ENCODE data around the gene APP.

APP gene

DNA sequence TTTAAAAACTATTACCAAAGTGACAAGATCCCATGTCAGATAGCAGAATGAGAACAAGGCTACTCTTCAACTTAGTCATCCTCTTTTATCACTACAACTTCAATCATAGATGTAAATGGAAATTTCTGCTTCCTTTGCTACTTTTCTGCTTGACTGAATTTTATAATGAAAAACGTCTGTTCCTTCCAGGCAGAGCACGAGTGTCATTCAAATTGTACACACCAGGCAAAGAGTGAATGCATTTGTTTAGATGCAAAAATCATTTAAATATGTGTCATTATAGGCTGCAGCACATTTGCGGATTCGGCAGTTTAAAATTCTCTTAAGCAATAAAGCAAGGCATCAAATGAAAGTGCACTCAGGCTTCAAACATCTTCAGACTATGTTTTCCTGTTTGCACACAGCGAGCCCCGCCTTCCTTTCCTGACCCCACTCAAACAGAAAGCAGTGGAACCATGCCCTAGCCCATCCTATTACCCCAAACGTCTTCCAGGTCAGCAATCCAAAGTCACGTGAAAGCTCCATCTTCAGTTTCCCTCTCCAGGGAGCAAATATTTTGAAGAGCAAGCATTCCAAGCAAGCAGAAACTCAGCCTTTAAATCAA lies 99.6 kb downstream of the APP start (continued):
- TF ChIP-seq PRDM6 (tag by site-specific recombination; IDR thresholded peaks at IDR 0.05) (peak; percentile 61), OSR2 (tag by site-specific recombination; IDR thresholded peaks at IDR 0.05) (peak; percentile 72), ZBTB44 (tag by site-specific recombination; IDR thresholded peaks at IDR 0.05) (peak; percentile 91), KLF8 (tag by site-specific recombination; IDR thresholded peaks at IDR 0.05) (0 out of 2 replicates have a peak, but pooled peaks have one; percentile 36), PRDM1 (tag by site-specific recombination; IDR thresholded peaks at IDR 0.05) (peak; percentile 84), ZSCAN16 (tag by site-specific recombination; IDR thresholded peaks at IDR 0.05) (no peak), SP3 (tag by site-specific recombination; IDR thresholded peaks at IDR 0.05) (0 out of 2 replicates have a peak, but pooled peaks have one; percentile 13), GLIS1 (tag by site-specific recombination; IDR thresholded peaks at IDR 0.05) (peak; percentile 29), ZNF366 (tag by site-specific recombination; conservative IDR thresholded peaks at IDR 0.05) (0 out of 2 replicates have a peak, but pooled peaks have one; percentile 22)

- POLR2A ChIA-PET = no interaction called here
These were observed 100.4 kb downstream of the APP start for GRCh38 chr21:26070121-26070520.

DNA sequence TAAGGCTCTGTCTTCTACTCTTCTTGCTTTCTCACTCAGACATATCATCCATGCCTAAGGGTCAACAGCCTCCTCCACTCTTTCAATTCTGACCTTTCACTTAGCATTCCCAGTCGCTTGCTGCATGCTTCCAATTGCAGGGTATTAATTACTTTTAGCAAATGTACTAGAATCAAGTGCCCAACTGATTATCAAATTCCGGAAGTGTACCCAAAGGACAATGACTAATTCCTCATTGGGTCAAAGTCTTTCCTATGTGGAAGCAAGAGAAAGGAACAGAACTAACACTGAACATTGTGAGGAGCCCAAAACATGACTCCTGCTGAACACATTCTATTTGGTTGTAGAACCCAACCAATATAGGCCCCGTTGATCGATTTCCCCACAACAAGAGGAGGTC lies 101.8 kb downstream of the APP start:
- POLR2A ChIA-PET = interaction anchor here (0.6 kb wide), 1 partner anchor 101 kb away, joined by 4 read pairs; no protein-coding TSS in a partner anchor
- Histone ChIP-seq H3K4me3 (ENCODE audit: low read depth, low read length) (no peak overlapping the region), H3K36me3 (ENCODE audit: control insufficient read depth in 2 of 2, insufficient read depth in 1 of 2, low read length in 2 of 2) (no peaks in the 10 kb centered on the region), H3K4me1 (ENCODE audit: control insufficient read depth, insufficient read depth, low read length) (peaks cover 42% of the 10 kb centered on the region), H3K9me3 (ENCODE audit: control insufficient read depth, insufficient read depth, low read depth, low read length) (no peaks in the 10 kb centered on the region), H3K27ac (ENCODE audit: extremely low read depth, low read depth, low read length) (no peak overlapping the region)
- no peak for TF ChIP-seq ZNF155 (tag by site-specific recombination; IDR thresholded peaks at IDR 0.05)
- TF ChIP-seq, protein P1, sequence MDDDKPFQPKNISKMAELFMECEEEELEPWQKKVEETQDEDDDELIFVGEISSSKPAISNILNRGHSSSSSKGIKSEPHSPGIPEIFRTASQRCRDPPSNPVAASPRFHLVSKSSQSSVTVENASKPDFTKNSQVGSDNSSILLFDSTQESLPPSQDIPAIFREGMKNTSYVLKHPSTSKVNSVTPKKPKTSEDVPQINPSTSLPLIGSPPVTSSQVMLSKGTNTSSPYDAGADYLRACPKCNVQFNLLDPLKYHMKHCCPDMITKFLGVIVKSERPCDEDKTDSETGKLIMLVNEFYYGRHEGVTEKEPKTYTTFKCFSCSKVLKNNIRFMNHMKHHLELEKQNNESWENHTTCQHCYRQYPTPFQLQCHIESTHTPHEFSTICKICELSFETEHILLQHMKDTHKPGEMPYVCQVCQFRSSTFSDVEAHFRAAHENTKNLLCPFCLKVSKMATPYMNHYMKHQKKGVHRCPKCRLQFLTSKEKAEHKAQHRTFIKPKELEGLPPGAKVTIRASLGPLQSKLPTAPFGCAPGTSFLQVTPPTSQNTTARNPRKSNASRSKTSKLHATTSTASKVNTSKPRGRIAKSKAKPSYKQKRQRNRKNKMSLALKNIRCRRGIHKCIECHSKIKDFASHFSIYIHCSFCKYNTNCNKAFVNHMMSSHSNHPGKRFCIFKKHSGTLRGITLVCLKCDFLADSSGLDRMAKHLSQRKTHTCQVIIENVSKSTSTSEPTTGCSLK (tag by site-specific recombination; IDR thresholded peaks at IDR 0.05) = no peak
- TF ChIP-seq ZFP37 (tag by site-specific recombination; IDR thresholded peaks at IDR 0.05) = no peak
- CTCF ChIA-PET = interaction anchor here (0.7 kb wide), 1 partner anchor 30 kb away, joined by 3 read pairs; no protein-coding TSS in a partner anchor

More at GRCh38 chr21:26070121-26070520, 100.4 kb downstream of the APP start:
- TF ChIP-seq ZNF2 (tag by site-specific recombination; IDR thresholded peaks at IDR 0.05) = no peak
- 0 out of 2 replicates have a peak, but pooled peaks have one; percentile 17 for TF ChIP-seq PRDM6 (tag by site-specific recombination; IDR thresholded peaks at IDR 0.05)
- TF ChIP-seq ZNF837 (tag by site-specific recombination; IDR thresholded peaks at IDR 0.05) = no peak
- TF ChIP-seq ZNF530 (tag by site-specific recombination; IDR thresholded peaks at IDR 0.05; ENCODE audit: low read depth) = no peak
- Histone ChIP-seq H3K9me3 (ENCODE audit: control insufficient read depth, insufficient read depth, low read depth, low read length) (no peaks in the 10 kb centered on the region), H3K36me3 (ENCODE audit: control insufficient read depth in 2 of 2, insufficient read depth in 1 of 2, low read length in 2 of 2) (no peaks in the 10 kb centered on the region), H3K27ac (ENCODE audit: extremely low read depth, low read depth, low read length) (no peak overlapping the region), H3K4me3 (ENCODE audit: low read depth, low read length) (no peak overlapping the region), H3K4me1 (ENCODE audit: control insufficient read depth, insufficient read depth, low read length) (peaks cover 42% of the 10 kb centered on the region)
- CTCF ChIA-PET = interaction anchor here (0.6 kb wide), 1 partner anchor 103 kb away, joined by 3 read pairs; no protein-coding TSS in a partner anchor

All from HEK293 (cell line).